ENCODE measurements around the gene PDZD2.

Gene PDZD2

GRCh38 chr5:32096891-32097595, 458.1 kb downstream of the PDZD2 start:
- Histone ChIP-seq H3K4me2 (ENCODE audit: low read depth, low read length, poor library complexity, severe bottlenecking) (no peak overlapping the region), H3K79me2 (ENCODE audit: insufficient read depth, low read length) (no peaks in the 10 kb centered on the region), H3F3A (ENCODE audit: low read depth) (no peaks in the 10 kb centered on the region), H3K9ac (ENCODE audit: low read depth, low read length, poor library complexity, severe bottlenecking) (no peak overlapping the region), H3K4me3 (ENCODE audit: low read length, poor library complexity, severe bottlenecking) (no peak overlapping the region), H3K4me1 (ENCODE audit: insufficient read depth, low read length, poor library complexity, severe bottlenecking) (no peaks in the 10 kb centered on the region), H3K9me3 (ENCODE audit: insufficient read depth, low read depth, low read length) (no peaks in the 10 kb centered on the region), H3K9me2 (replicated peaks; ENCODE audit: low read depth, low read length) (no peaks in the 10 kb centered on the region), H2AFZ (ENCODE audit: low read length) (no peak overlapping the region), H3K36me3 (ENCODE audit: insufficient read depth, low read length) (peaks cover 3% of the 10 kb centered on the region; the same call in 1 of the 2 replicates), H3K27me3 (ENCODE audit: insufficient read depth, low read length, poor library complexity, severe bottlenecking) (no peaks in the 10 kb centered on the region), H4K20me1 (ENCODE audit: insufficient read depth, low read length, poor library complexity, severe bottlenecking) (no peaks in the 10 kb centered on the region)
- TF ChIP-seq CTCF (conservative IDR thresholded peaks at IDR 0.05; ENCODE audit: low read length) (no peak), EZH2phosphoT487 (IDR thresholded peaks at IDR 0.05; ENCODE audit: borderline replicate concordance) (no peak)

- Histone ChIP-seq H3F3A (ENCODE audit: low read depth) (no peaks in the 10 kb centered on the region), H3K27me3 (ENCODE audit: insufficient read depth, low read length, poor library complexity, severe bottlenecking) (no peaks in the 10 kb centered on the region), H3K79me2 (ENCODE audit: insufficient read depth, low read length) (no peaks in the 10 kb centered on the region), H3K36me3 (ENCODE audit: insufficient read depth, low read length) (peaks cover 3% of the 10 kb centered on the region; the same call in 1 of the 2 replicates), H3K4me2 (ENCODE audit: low read depth, low read length, poor library complexity, severe bottlenecking) (no peak overlapping the region), H3K4me1 (ENCODE audit: insufficient read depth, low read length, poor library complexity, severe bottlenecking) (no peaks in the 10 kb centered on the region), H3K4me3 (ENCODE audit: low read length, poor library complexity, severe bottlenecking) (no peak overlapping the region), H3K9ac (ENCODE audit: low read depth, low read length, poor library complexity, severe bottlenecking) (no peak overlapping the region), H2AFZ (ENCODE audit: low read length) (no peak overlapping the region), H3K9me2 (replicated peaks; ENCODE audit: low read depth, low read length) (no peaks in the 10 kb centered on the region), H3K9me3 (ENCODE audit: insufficient read depth, low read depth, low read length) (no peaks in the 10 kb centered on the region), H4K20me1 (ENCODE audit: insufficient read depth, low read length, poor library complexity, severe bottlenecking) (no peaks in the 10 kb centered on the region)
- TF ChIP-seq EZH2phosphoT487 (IDR thresholded peaks at IDR 0.05; ENCODE audit: borderline replicate concordance) (no peak), CTCF (conservative IDR thresholded peaks at IDR 0.05; ENCODE audit: low read length) (no peak)
Measured at GRCh38 chr5:32098291-32098690, 459.4 kb downstream of the PDZD2 start.

GRCh38 chr5:32098890-32099310, 460.0 kb downstream of the PDZD2 start:
- H4K20me1 ChIP-seq (ENCODE audit: insufficient read depth, low read length, poor library complexity, severe bottlenecking) = no peaks in the 10 kb centered on the region
- peaks cover 3% of the 10 kb centered on the region; the same call in 1 of the 2 replicates for H3K36me3 ChIP-seq (ENCODE audit: insufficient read depth, low read length)
- no peaks in the 10 kb centered on the region for H3K27me3 ChIP-seq (ENCODE audit: insufficient read depth, low read length, poor library complexity, severe bottlenecking)
- no peak for TF ChIP-seq CTCF (conservative IDR thresholded peaks at IDR 0.05; ENCODE audit: low read length)
- TF ChIP-seq EZH2phosphoT487 (IDR thresholded peaks at IDR 0.05; ENCODE audit: borderline replicate concordance) = no peak
- H3K9ac ChIP-seq (ENCODE audit: low read depth, low read length, poor library complexity, severe bottlenecking) = no peak overlapping the region
- no peaks in the 10 kb centered on the region for H3K9me2 ChIP-seq (replicated peaks; ENCODE audit: low read depth, low read length)
- H3K9me3 ChIP-seq (ENCODE audit: insufficient read depth, low read depth, low read length) = no peaks in the 10 kb centered on the region
- no peak overlapping the region for H3K4me3 ChIP-seq (ENCODE audit: low read length, poor library complexity, severe bottlenecking)
- no peaks in the 10 kb centered on the region for H3K79me2 ChIP-seq (ENCODE audit: insufficient read depth, low read length)
- no peaks in the 10 kb centered on the region for H3K4me1 ChIP-seq (ENCODE audit: insufficient read depth, low read length, poor library complexity, severe bottlenecking)
- no peaks in the 10 kb centered on the region for H3F3A ChIP-seq (ENCODE audit: low read depth)
- no peak overlapping the region for H2AFZ ChIP-seq (ENCODE audit: low read length)
- H3K4me2 ChIP-seq (ENCODE audit: low read depth, low read length, poor library complexity, severe bottlenecking) = no peak overlapping the region

Data from Loucy (cell line).